Suprapubic skin (tissue), 4 donors: Measurements from ENCODE around the gene JPH3.

ENCODE experiments used
- POLR2A ChIP-seq, 2 donors: fragments of 450-650 bp; IDR thresholded peaks; one replicate each; pipeline ENCODE4 v1.6.1; 2017; ENCODE audit warnings: antibody characterized with exemption in 2 of 2, mild to moderate bottlenecking in 2 of 2, moderate library complexity in 2 of 2
- POLR2AphosphoS5 ChIP-seq, 3 donors: sonication (generic); formaldehyde crosslinking; IDR thresholded peaks; one replicate each; pipeline ENCODE4 v1.6.1; 2017; ENCODE audit warnings: antibody characterized with exemption in 3 of 3
- TF ChIP-seq, protein P1 (sequence below), 2 donors: fragments of 200-600 bp in 1 of 2; fragments of 450-650 bp in 1 of 2; sonication (generic) in 1 of 2; IDR thresholded peaks; one replicate each; pipeline ENCODE4 v1.5.1; 2016 to 2019; ENCODE audit warnings: antibody characterized with exemption in 2 of 2, mild to moderate bottlenecking in 1 of 2, moderate library complexity in 1 of 2

GRCh38 chr16:87610026-87610425, 7.7 kb downstream of the JPH3 start:
- TF ChIP-seq, protein P1, sequence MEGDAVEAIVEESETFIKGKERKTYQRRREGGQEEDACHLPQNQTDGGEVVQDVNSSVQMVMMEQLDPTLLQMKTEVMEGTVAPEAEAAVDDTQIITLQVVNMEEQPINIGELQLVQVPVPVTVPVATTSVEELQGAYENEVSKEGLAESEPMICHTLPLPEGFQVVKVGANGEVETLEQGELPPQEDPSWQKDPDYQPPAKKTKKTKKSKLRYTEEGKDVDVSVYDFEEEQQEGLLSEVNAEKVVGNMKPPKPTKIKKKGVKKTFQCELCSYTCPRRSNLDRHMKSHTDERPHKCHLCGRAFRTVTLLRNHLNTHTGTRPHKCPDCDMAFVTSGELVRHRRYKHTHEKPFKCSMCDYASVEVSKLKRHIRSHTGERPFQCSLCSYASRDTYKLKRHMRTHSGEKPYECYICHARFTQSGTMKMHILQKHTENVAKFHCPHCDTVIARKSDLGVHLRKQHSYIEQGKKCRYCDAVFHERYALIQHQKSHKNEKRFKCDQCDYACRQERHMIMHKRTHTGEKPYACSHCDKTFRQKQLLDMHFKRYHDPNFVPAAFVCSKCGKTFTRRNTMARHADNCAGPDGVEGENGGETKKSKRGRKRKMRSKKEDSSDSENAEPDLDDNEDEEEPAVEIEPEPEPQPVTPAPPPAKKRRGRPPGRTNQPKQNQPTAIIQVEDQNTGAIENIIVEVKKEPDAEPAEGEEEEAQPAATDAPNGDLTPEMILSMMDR (IDR thresholded peaks at IDR 0.05): no peak
- TF ChIP-seq POLR2A (IDR thresholded peaks at IDR 0.05) (no peak), POLR2AphosphoS5 (IDR thresholded peaks at IDR 0.05) (no peak)
